Vagina (tissue), 2 donors: ENCODE measurements around the gene ARHGAP18. TPM values are rescaled to one million over a fixed set of nuclear protein-coding genes. Genes with fewer than 3 reads are reported as not detected.

Experiments used
- DNase-seq, 2 donors: peaks; one replicate each; pipeline ENCODE4 v3.0.0-alpha.2; 2017; ENCODE audit errors: extremely low spot score in 2 of 2
- H3K27ac ChIP-seq: fragments of 200-600 bp; sonication (generic); one replicate; pipeline ENCODE4 v1.5.1; 2019
- H3K27me3 ChIP-seq: fragments of 200-600 bp; sonication (generic); one replicate; pipeline ENCODE4 v1.5.1; 2019
- H3K36me3 ChIP-seq, 2 donors: fragments of 200-600 bp; sonication (generic); one replicate each; pipeline ENCODE4 v1.5.1; 2017 to 2019
- H3K4me1 ChIP-seq: fragments of 200-600 bp; sonication (generic); one replicate; pipeline ENCODE4 v1.5.1; 2019
- H3K4me3 ChIP-seq, 2 donors: fragments of 200-600 bp; sonication (generic); 1 replicate in 1 of 2; 2 replicates in 1 of 2; pipeline ENCODE4 v1.5.1; 2016 to 2019
- H3K9me3 ChIP-seq: fragments of 200-600 bp; sonication (generic); one replicate; pipeline ENCODE4 v1.5.1; 2019
- POLR2A ChIP-seq, 2 donors: fragments of 450-650 bp; IDR thresholded peaks; one replicate each; pipeline ENCODE4 v1.6.1; 2017; ENCODE audit warnings: antibody characterized with exemption in 2 of 2, mild to moderate bottlenecking in 2 of 2, moderate library complexity in 2 of 2
- POLR2AphosphoS5 ChIP-seq, 2 donors: sonication (generic); formaldehyde crosslinking; IDR thresholded peaks; one replicate each; pipeline ENCODE4 v1.9.0; 2017; ENCODE audit warnings: antibody characterized with exemption in 2 of 2, mild to moderate bottlenecking in 2 of 2, low read depth in 1 of 2; ENCODE audit not compliant: insufficient read depth in 1 of 2
- intact Hi-C: fragments of 100-400 bp; cut with DNase I; formaldehyde crosslinking; loops from one replicate; pipeline ENCODE4 v1.15.1; 2023
- total RNA-seq: library from RNA; depleted of rRNA; stranded (reverse); fragments of >200 nt; gene quantifications from one replicate; pipeline ENCODE4 v1.2.3, GENCODE V29; 2016
- TF ChIP-seq, protein P1 (sequence below), 3 experiments: fragments of 450-650 bp in 2 of 3; fragments of 200-600 bp in 1 of 3; sonication (generic) in 1 of 3; IDR thresholded peaks; one replicate each; pipeline ENCODE4 v1.5.1; 2017 to 2019; ENCODE audit warnings: antibody characterized with exemption in 3 of 3, mild to moderate bottlenecking in 2 of 3, moderate library complexity in 2 of 3

Gene ARHGAP18
- total RNA-seq, 1 donor from 2014 or later = 7.6 TPM

DNA sequence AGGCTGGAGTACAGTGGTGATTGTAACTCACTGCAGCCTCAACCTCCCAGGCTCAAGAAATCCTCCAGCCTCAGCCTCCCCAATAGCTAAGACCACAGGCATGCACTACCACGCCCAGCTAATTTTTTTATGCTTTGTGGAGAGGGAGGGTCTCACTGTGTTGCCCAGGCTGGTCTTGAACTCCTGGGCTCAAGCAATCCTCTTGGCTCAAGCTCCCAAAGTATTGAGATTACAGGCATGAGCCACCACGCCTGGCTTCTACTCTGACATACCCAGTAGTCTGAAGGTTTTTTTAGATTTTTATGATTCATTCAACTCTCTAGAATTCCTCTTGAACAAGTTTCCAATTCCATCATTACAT is 1.3 kb upstream of the ARHGAP18 start:
- intact Hi-C loops = no loop called here
- no peak for TF ChIP-seq POLR2A (IDR thresholded peaks at IDR 0.05)
- TF ChIP-seq, protein P1, sequence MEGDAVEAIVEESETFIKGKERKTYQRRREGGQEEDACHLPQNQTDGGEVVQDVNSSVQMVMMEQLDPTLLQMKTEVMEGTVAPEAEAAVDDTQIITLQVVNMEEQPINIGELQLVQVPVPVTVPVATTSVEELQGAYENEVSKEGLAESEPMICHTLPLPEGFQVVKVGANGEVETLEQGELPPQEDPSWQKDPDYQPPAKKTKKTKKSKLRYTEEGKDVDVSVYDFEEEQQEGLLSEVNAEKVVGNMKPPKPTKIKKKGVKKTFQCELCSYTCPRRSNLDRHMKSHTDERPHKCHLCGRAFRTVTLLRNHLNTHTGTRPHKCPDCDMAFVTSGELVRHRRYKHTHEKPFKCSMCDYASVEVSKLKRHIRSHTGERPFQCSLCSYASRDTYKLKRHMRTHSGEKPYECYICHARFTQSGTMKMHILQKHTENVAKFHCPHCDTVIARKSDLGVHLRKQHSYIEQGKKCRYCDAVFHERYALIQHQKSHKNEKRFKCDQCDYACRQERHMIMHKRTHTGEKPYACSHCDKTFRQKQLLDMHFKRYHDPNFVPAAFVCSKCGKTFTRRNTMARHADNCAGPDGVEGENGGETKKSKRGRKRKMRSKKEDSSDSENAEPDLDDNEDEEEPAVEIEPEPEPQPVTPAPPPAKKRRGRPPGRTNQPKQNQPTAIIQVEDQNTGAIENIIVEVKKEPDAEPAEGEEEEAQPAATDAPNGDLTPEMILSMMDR (IDR thresholded peaks at IDR 0.05) = no peak
- no peak for TF ChIP-seq POLR2AphosphoS5 (IDR thresholded peaks at IDR 0.05; ENCODE audit: insufficient read depth in 1 of 2, low read depth in 1 of 2)
- Histone ChIP-seq H3K4me1 (peaks cover 28% of the 10 kb centered on the region), H3K27me3 (no peaks in the 10 kb centered on the region), H3K36me3 (no peaks in the 10 kb centered on the region), H3K9me3 (no peaks in the 10 kb centered on the region), H3K27ac (no peak overlapping the region), H3K4me3 (no peak overlapping the region)
- no peak for DNase-seq

DNA sequence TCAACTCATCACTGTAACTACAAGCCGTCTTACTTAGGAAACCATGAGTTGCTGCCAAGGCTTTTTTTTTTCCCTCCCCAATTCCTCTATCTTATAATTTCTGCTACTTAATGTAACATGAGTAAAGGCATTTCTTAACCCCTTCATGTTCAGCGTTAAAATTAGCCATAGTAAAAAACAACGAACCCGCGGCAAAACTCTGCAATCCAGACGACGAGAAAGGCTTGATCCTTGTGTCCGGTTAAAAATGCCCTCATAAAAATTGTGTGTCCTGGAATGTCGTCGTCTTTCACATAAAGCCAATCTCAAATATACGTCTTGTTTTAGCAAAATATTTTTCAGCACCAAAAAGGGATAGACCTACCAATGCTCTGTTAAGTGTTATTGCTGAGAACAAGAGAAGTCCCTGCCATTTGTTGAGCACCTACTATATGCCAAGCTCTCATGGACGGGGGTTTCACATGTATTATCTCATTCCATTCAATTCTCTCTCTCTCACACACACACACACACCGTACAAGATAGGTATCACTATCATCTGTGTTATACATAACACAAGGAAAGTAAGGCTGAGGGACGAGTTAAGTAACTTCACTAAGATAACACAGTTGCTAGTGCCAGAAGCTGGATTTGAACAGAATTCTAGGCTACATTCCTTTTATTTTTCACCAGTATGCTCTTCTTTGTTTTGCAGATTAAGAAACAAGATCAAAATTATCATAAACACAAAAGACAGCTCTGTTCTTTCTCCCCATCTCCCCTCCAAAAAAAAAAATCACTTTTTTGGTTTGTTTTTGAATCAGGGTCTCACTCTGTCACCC is 683 bp upstream of the ARHGAP18 start:
- H3K36me3 ChIP-seq = no peaks in the 10 kb centered on the region
- H3K27ac ChIP-seq = peak overlapping the region; percentile 84
- H3K27me3 ChIP-seq = no peaks in the 10 kb centered on the region
- no peaks in the 10 kb centered on the region for H3K9me3 ChIP-seq
- no peak for TF ChIP-seq POLR2AphosphoS5 (IDR thresholded peaks at IDR 0.05; ENCODE audit: insufficient read depth in 1 of 2, low read depth in 1 of 2)
- TF ChIP-seq POLR2A (IDR thresholded peaks at IDR 0.05) = no peak
- TF ChIP-seq, protein P1 (IDR thresholded peaks at IDR 0.05) = no peak
- H3K4me1 ChIP-seq = peaks cover 28% of the 10 kb centered on the region
- H3K4me3 ChIP-seq = peak overlapping the region; percentile 64 to 65
- intact Hi-C loops = no loop called here
- DNase-seq = no peak

DNA sequence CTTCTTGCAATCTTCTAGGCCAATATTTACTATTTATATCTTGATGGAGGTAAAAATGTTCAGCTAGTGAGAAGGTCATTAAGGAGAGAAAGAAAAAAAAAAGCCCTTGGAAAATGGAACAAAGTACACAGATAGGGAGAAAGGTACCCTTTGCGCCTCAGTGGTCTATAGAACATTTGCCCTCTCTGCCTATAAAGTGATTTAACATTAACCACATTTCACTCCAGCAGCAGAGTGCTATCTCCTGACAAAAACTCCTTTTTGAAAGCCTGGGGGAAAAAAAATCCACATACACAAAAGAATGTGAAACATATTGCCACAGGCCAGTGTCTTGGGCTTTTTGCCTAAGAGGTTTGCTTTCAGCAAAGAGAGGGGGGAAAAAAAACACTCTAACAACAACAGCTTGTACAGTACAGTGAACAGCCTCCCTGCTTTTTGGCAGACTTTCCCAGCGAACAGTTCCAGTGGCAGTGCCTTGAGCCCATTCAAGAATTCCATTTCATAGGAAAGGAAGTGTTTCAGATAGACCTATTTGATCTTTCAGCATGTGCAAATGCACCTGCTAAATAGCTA is 695 bp downstream of the ARHGAP18 start:
- TF ChIP-seq, protein P1 (IDR thresholded peaks at IDR 0.05) = no peak
- TF ChIP-seq POLR2AphosphoS5 (IDR thresholded peaks at IDR 0.05; ENCODE audit: insufficient read depth in 1 of 2, low read depth in 1 of 2) (no peak), POLR2A (IDR thresholded peaks at IDR 0.05) (no peak)
- no peak for DNase-seq
- peak overlapping the region; percentile 84 for H3K27ac ChIP-seq
- H3K27me3 ChIP-seq = no peaks in the 10 kb centered on the region
- peaks cover 28% of the 10 kb centered on the region for H3K4me1 ChIP-seq
- H3K9me3 ChIP-seq = no peaks in the 10 kb centered on the region
- H3K4me3 ChIP-seq = peak overlapping the region; percentile 64 to 65
- intact Hi-C loops = no loop called here
- no peaks in the 10 kb centered on the region for H3K36me3 ChIP-seq

DNA sequence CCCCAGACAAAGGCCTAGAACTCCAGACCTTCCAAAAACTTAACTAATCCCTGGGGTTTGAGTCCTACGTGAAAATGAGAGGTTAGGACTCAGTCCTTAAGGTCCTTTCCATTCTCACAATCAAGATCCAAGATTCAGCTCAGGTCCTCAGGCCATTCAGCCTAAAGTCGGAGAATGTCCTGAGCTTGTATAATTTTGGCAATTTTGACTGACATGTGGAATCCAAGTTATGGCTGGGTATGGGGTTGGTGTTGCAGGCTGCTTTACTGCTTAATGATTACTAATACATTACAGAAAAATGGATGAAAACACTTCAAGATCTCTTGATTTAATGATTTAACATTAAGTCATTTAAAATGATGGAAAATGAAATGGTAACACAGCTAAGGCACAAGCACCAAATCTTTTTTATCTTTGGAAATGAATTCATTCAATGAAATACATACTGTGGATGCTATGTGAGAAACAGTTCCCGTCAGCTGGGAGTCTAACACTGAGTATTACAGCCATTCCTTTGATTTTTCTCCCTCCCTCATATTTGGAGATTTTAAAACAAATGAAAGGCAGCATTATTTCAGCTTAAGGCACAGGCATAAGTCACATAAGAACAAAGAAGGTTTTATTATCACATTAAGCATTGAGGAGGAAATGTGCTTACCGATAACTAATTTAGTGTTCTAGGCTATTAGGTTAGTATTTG is 1.3 kb downstream of the ARHGAP18 start:
- no peaks in the 10 kb centered on the region for H3K9me3 ChIP-seq
- H3K27ac ChIP-seq = peak overlapping the region; percentile 84
- H3K4me3 ChIP-seq = peak overlapping the region; percentile 64 to 65
- DNase-seq = no peak
- no peaks in the 10 kb centered on the region for H3K27me3 ChIP-seq
- no peaks in the 10 kb centered on the region for H3K36me3 ChIP-seq
- peaks cover 28% of the 10 kb centered on the region for H3K4me1 ChIP-seq
- no peak for TF ChIP-seq POLR2A (IDR thresholded peaks at IDR 0.05)
- TF ChIP-seq POLR2AphosphoS5 (IDR thresholded peaks at IDR 0.05; ENCODE audit: insufficient read depth in 1 of 2, low read depth in 1 of 2) = no peak
- TF ChIP-seq, protein P1 (IDR thresholded peaks at IDR 0.05) = no peak
- intact Hi-C loops = no loop called here
